Peyer's patch (tissue), 4 donors: ENCODE data around the gene EFHC1.

Experiments
- CTCF ChIP-seq, 6 experiments: fragments of 450-650 bp in 4 of 6; fragments of 200-600 bp in 2 of 6; sonication (generic) in 1 of 6; IDR thresholded peaks; one replicate each; pipeline ENCODE4 v1.5.1; 2017 to 2019; ENCODE audit warnings: antibody characterized with exemption in 6 of 6, mild to moderate bottlenecking in 3 of 6, moderate library complexity in 1 of 6
- POLR2A ChIP-seq, 2 donors: fragments of 450-650 bp; IDR thresholded peaks; one replicate each; pipeline ENCODE4 v1.5.1; 2017; ENCODE audit warnings: antibody characterized with exemption in 2 of 2, mild to moderate bottlenecking in 2 of 2, moderate library complexity in 2 of 2

GRCh38 chr6:52546192-52546591 is 126.0 kb downstream of the EFHC1 start:
- TF ChIP-seq CTCF (IDR thresholded peaks at IDR 0.05) (no peak), POLR2A (IDR thresholded peaks at IDR 0.05) (no peak)
